ENCODE data around the gene ARHGAP24.

DNA sequence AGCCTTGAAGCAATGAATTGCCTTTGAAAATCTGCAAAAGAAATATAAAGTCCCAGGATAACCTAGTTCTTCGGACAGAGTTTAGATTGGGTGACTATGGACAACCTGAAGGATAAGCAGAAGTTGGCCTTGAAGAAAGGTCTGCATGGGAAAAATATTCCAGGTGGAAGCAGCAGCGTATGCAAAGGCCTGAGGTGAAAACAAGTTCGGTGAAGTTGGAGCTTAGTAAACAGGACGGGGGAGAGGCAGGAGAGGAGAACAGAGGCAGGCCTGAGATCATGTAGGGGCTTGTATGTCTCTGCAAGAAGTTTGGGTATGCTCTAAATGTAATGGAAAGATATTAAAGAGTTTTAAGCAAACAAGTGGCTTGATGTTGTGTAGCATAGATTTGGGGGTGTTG lies 176.0 kb downstream of the ARHGAP24 start:
- TF ChIP-seq, protein P1, sequence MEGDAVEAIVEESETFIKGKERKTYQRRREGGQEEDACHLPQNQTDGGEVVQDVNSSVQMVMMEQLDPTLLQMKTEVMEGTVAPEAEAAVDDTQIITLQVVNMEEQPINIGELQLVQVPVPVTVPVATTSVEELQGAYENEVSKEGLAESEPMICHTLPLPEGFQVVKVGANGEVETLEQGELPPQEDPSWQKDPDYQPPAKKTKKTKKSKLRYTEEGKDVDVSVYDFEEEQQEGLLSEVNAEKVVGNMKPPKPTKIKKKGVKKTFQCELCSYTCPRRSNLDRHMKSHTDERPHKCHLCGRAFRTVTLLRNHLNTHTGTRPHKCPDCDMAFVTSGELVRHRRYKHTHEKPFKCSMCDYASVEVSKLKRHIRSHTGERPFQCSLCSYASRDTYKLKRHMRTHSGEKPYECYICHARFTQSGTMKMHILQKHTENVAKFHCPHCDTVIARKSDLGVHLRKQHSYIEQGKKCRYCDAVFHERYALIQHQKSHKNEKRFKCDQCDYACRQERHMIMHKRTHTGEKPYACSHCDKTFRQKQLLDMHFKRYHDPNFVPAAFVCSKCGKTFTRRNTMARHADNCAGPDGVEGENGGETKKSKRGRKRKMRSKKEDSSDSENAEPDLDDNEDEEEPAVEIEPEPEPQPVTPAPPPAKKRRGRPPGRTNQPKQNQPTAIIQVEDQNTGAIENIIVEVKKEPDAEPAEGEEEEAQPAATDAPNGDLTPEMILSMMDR (IDR thresholded peaks at IDR 0.05; ENCODE audit: low read depth, low read length, missing input control): no peak
- TF ChIP-seq ZBTB33 (IDR thresholded peaks at IDR 0.05) (no peak), YY1 (IDR thresholded peaks at IDR 0.05) (no peak), RAD21 (IDR thresholded peaks at IDR 0.05) (no peak), JUND (IDR thresholded peaks at IDR 0.05) (no peak)
- TF ChIP-seq, protein P2, sequence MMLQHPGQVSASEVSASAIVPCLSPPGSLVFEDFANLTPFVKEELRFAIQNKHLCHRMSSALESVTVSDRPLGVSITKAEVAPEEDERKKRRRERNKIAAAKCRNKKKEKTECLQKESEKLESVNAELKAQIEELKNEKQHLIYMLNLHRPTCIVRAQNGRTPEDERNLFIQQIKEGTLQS (IDR thresholded peaks at IDR 0.05): no peak
- TF ChIP-seq, protein P3, sequence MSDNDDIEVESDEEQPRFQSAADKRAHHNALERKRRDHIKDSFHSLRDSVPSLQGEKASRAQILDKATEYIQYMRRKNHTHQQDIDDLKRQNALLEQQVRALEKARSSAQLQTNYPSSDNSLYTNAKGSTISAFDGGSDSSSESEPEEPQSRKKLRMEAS (IDR thresholded peaks at IDR 0.05): no peak

Measured in liver (tissue), 3 donors.